IPS-18c (cell line): ENCODE data around the gene SLC37A4.
A peak's percentile ranks its signal among the peaks of the same experiment; 100 is the strongest.
"Not testable (repeated sequence)": the region's sequence is repeated elsewhere in the genome, so short reads cannot be mapped to it uniquely, and the experiment has no call there.

Source experiments
- H3K4me3 ChIP-seq: 2 replicates; pipeline ENCODE4 v1.7.0; 2013; ENCODE audit warnings: low read depth, mild to moderate bottlenecking, low read length, moderate library complexity; ENCODE audit not compliant: insufficient read depth
- H3K9me3 ChIP-seq: one replicate; pipeline ENCODE4 v1.6.1; 2013; ENCODE audit warnings: mild to moderate bottlenecking, low read length, moderate library complexity; ENCODE audit not compliant: control insufficient read depth, insufficient read depth

Gene SLC37A4

GRCh38 chr11:119030329-119031047 is at the start of gene SLC37A4:
SLC37A4 (minus strand) TSS chr11:119030877.
- Histone ChIP-seq H3K4me3 (peak within 1 kb of the TSS; percentile 90), H3K9me3 (no peaks in the 10 kb centered on the region)

GRCh38 chr11:119078675-119079420 is 48.2 kb upstream of the SLC37A4 start:
- Histone ChIP-seq H3K9me3 (no peaks in the 10 kb centered on the region), H3K4me3 (no peak overlapping the region)

GRCh38 chr11:119077839-119078238 is 47.2 kb upstream of the SLC37A4 start:
- Histone ChIP-seq H3K4me3 (no peak overlapping the region), H3K9me3 (no peaks in the 10 kb centered on the region)

GRCh38 chr11:119067371-119068222 is 36.9 kb upstream of the SLC37A4 start, which contains the start of gene VPS11:
VPS11 (plus strand) TSS chr11:119067818; CDS start chr11:119067824, 6 bp downstream.
- H3K4me3 ChIP-seq: peak within 1 kb of the TSS; percentile 95
- H3K9me3 ChIP-seq: no peaks in the 10 kb centered on the region

- Histone ChIP-seq H3K4me3 (no peak overlapping the region), H3K9me3 (no peaks in the 10 kb centered on the region)
Observed at GRCh38 chr11:119065369-119065768, 34.7 kb upstream of the SLC37A4 start.

GRCh38 chr11:119062779-119063178 is 32.1 kb upstream of the SLC37A4 start:
- no peaks in the 10 kb centered on the region for H3K9me3 ChIP-seq
- H3K4me3 ChIP-seq: no peak overlapping the region

- Histone ChIP-seq H3K9me3 (no peaks in the 10 kb centered on the region), H3K4me3 (no peak overlapping the region)
Observed at GRCh38 chr11:119061256-119061655, 30.6 kb upstream of the SLC37A4 start.

- not testable (repeated sequence) for H3K4me3 ChIP-seq, H3K9me3 ChIP-seq
Observed at GRCh38 chr11:119059128-119059527, 28.5 kb upstream of the SLC37A4 start.

GRCh38 chr11:119057000-119057769 is 26.5 kb upstream of the SLC37A4 start, which contains the start of gene HYOU1:
HYOU1 (minus strand) TSS chr11:119057205; CDS start chr11:119056160, 1,045 bp downstream.
- Histone ChIP-seq H3K9me3 (peaks cover 2% of the 10 kb centered on the region), H3K4me3 (peak within 1 kb of the TSS; percentile 91)

GRCh38 chr11:119056421-119056999 is 25.8 kb upstream of the SLC37A4 start:
- Histone ChIP-seq H3K9me3 (peaks cover 2% of the 10 kb centered on the region), H3K4me3 (peak overlapping the region; percentile 91)

- Histone ChIP-seq H3K9me3 (peaks cover 2% of the 10 kb centered on the region), H3K4me3 (peak overlapping the region; percentile 91)
Observed at GRCh38 chr11:119055901-119056300, 25.2 kb upstream of the SLC37A4 start.

- Histone ChIP-seq H3K9me3 (peaks cover 2% of the 10 kb centered on the region), H3K4me3 (no peak overlapping the region)
Observed at GRCh38 chr11:119054418-119054817, 23.7 kb upstream of the SLC37A4 start.

- Histone ChIP-seq H3K4me3 (no peak overlapping the region), H3K9me3 (peaks cover 4% of the 10 kb centered on the region)
Observed at GRCh38 chr11:119052163-119052814, 21.6 kb upstream of the SLC37A4 start.

GRCh38 chr11:119051440-119052162 is 20.9 kb upstream of the SLC37A4 start:
- H3K9me3 ChIP-seq: peaks cover 4% of the 10 kb centered on the region
- H3K4me3 ChIP-seq: no peak overlapping the region

GRCh38 chr11:119049081-119049480 is 18.4 kb upstream of the SLC37A4 start:
- Histone ChIP-seq H3K9me3 (peaks cover 4% of the 10 kb centered on the region), H3K4me3 (no peak overlapping the region)
